HepG2 (cell line): ENCODE data around the gene TBC1D7. TPM values are rescaled to one million over a fixed set of nuclear protein-coding genes. Genes with fewer than 3 reads are reported as not detected.

Experiments used
- ERF ChIP-seq: IDR thresholded peaks from 2 replicates; pipeline ENCODE4 v1.6.1; 2018; ENCODE audit warnings: missing biosample characterization, missing genetic modification reagents
- KDM6A ChIP-seq: IDR thresholded peaks from 2 replicates; pipeline ENCODE4 v1.6.1; 2016; ENCODE audit warnings: low read depth
- KMT2B ChIP-seq: IDR thresholded peaks from 2 replicates; pipeline ENCODE4 v1.6.1; 2016; ENCODE audit warnings: missing genetic modification reagents, missing compliant biosample characterization
- RBFOX2 ChIP-seq: fragments of 200-400 bp; formaldehyde crosslinking; IDR thresholded peaks from 2 replicates; pipeline ENCODE4 v1.6.1; 2017; ENCODE audit warnings: low read depth, mild to moderate bottlenecking, low read length
- RERE ChIP-seq: IDR thresholded peaks from 2 replicates; pipeline ENCODE4 v1.6.1; 2016; ENCODE audit warnings: low read depth, missing genetic modification reagents, missing compliant biosample characterization
- SRSF4 ChIP-seq: fragments of 200-400 bp; formaldehyde crosslinking; IDR thresholded peaks from one replicate; pipeline ENCODE4 v1.6.1; 2018; ENCODE audit warnings: mild to moderate bottlenecking, low read depth, low read length, moderate library complexity; ENCODE audit not compliant: poor library complexity, severe bottlenecking
- U2AF2 ChIP-seq: fragments of 200-400 bp; formaldehyde crosslinking; IDR thresholded peaks from 2 replicates; pipeline ENCODE4 v1.6.1; 2017; ENCODE audit warnings: low read depth, mild to moderate bottlenecking, low read length
- ZBTB8A ChIP-seq: sonication (generic); formaldehyde crosslinking; IDR thresholded peaks from 2 replicates; pipeline ENCODE4 v1.4.0; 2020; ENCODE audit warnings: mild to moderate bottlenecking, low read depth, missing genetic modification reagents, borderline replicate concordance
- ZNF3 ChIP-seq: IDR thresholded peaks from 2 replicates; pipeline ENCODE4 v1.7.0; 2017; ENCODE audit warnings: inconsistent platforms
- ZNF318 ChIP-seq: sonication (generic); formaldehyde crosslinking; IDR thresholded peaks from 2 replicates; pipeline ENCODE4 v1.4.0; 2020; ENCODE audit warnings: mild to moderate bottlenecking, missing genetic modification reagents
- polyA plus RNA-seq, 8 experiments: library from polyadenylated mRNA; depleted of rRNA in 3 of 8; stranded (reverse) in 7 of 8; unstranded in 1 of 8; fragments of >200 nt; fragmentation: Illumina TruSeq in 4 of 8; extraction: Trizol in 4 of 8; gene quantifications; 2 replicates each; pipeline versions ENCODE4 v1.2.1 to v1.2.3, GENCODE V29; 2011 to 2016; ENCODE audit warnings: low read depth in 4 of 8, missing spikeins in 1 of 8, mixed read lengths in 1 of 8; ENCODE audit not compliant: insufficient read depth in 1 of 8
- total RNA-seq, 5 experiments: library from RNA; depleted of rRNA; stranded (reverse); fragments of >200 nt; fragmentation: Illumina TruSeq; extraction: Trizol; gene quantifications; 2 replicates each; pipeline ENCODE4 v1.2.3, GENCODE V29; 2016; ENCODE audit warnings: low read depth in 1 of 5
- TF ChIP-seq, protein P1 (sequence below): IDR thresholded peaks from 2 replicates; pipeline ENCODE4 v1.6.1; 2016; ENCODE audit warnings: low read depth, borderline replicate concordance
- TF ChIP-seq, protein P2 (sequence below): IDR thresholded peaks from 2 replicates; pipeline ENCODE4 v1.6.1; 2016; ENCODE audit warnings: mild to moderate bottlenecking, missing biosample characterization, missing genetic modification reagents
- TF ChIP-seq, protein P3 (sequence below): sonication (generic); formaldehyde crosslinking; IDR thresholded peaks from 2 replicates; pipeline ENCODE4 v1.9.0; 2021; ENCODE audit warnings: missing genetic modification reagents, borderline replicate concordance

The TBC1D7 gene
- total and polyA plus RNA-seq, 2 of the 13 experiments (the other 11 are each of a cell fraction or from before 2014, with no cell fraction given) = 23.3 to 30.8 TPM

DNA sequence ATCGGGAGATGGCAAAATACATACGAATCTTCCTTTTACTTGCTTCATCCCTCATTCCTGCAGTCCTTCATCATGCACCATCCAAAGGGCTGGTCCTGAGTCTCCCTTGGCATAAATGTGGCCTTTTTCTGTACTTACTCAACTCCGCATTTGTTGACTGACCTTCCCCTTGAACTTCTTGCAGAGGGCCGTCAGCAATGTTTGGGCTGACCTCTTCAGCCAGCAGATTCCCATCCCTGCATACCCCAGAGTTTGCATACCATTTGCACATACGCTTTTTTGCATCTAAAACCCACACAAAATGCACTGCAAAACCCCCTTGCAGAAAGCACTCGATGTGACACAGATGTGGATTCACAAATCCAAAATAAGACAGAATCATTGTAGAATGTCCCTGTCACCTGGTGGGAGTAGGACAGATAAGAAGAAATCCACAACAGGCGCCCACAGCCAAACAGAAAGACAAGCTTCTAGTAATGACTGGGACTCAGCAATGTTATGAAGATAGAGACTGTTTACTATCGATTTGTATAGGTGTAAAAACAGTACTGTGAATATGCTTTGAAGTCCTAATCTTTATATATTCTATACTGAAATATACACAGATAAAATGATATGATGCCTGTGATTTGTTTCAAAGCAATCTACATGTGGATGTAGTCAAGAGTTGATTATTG, 45.8 kb downstream of the TBC1D7 start (continued):
- TF ChIP-seq RERE = no peak
- no peak for TF ChIP-seq U2AF2
- TF ChIP-seq, protein P1, sequence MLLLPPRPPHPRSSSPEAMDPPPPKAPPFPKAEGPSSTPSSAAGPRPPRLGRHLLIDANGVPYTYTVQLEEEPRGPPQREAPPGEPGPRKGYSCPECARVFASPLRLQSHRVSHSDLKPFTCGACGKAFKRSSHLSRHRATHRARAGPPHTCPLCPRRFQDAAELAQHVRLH = no peak
- TF ChIP-seq RBFOX2 = no peak
- TF ChIP-seq ZNF3 (CRISPR knock-in tag) = peak; percentile 48; the same call in 1 of the 2 replicates
- TF ChIP-seq ZNF318 (CRISPR knock-in tag) = no peak
- no peak for TF ChIP-seq ERF (CRISPR knock-in tag)
- no peak for TF ChIP-seq KMT2B (CRISPR knock-in tag)
- TF ChIP-seq KDM6A (CRISPR knock-in tag) = no peak
- TF ChIP-seq ZBTB8A (CRISPR knock-in tag) = no peak
- TF ChIP-seq, protein P2, sequence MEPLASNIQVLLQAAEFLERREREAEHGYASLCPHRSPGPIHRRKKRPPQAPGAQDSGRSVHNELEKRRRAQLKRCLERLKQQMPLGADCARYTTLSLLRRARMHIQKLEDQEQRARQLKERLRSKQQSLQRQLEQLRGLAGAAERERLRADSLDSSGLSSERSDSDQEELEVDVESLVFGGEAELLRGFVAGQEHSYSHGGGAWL = no peak
- no peak for TF ChIP-seq SRSF4
- TF ChIP-seq, protein P3, sequence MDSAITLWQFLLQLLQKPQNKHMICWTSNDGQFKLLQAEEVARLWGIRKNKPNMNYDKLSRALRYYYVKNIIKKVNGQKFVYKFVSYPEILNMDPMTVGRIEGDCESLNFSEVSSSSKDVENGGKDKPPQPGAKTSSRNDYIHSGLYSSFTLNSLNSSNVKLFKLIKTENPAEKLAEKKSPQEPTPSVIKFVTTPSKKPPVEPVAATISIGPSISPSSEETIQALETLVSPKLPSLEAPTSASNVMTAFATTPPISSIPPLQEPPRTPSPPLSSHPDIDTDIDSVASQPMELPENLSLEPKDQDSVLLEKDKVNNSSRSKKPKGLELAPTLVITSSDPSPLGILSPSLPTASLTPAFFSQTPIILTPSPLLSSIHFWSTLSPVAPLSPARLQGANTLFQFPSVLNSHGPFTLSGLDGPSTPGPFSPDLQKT (CRISPR knock-in tag) = no peak
